ENCODE measurements around the gene TRIP4. TPM values are rescaled to one million over a fixed set of nuclear protein-coding genes. Genes with fewer than 3 reads are reported as not detected.

TRIP4 gene
- total RNA-seq, 1 experiment from 2014 or later = 6.0 TPM

DNA sequence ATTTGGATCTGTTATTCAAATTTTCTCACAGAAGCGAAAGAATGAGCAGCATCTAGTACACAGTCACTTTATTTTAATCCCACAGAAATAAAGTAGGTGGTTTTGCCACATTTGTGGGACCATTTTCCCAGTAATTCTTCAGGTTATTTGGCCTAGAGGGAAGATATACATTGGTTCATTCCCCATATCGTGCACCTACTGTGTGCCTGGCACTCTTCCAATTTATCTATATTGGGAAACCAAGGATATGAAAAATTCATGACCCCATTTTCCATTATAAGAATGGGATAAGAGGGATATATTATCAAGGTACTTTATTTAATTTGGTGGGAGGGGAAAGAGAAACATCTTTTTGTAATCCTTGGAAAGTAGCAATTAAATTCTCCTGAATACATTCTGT, 35.1 kb downstream of the TRIP4 start:
- no peak for ATAC-seq
- POLR2A ChIA-PET (ENCODE audit: unreplicated experiment) = no interaction called here
- no peaks in the 10 kb centered on the region for H3K9me2 ChIP-seq (replicated peaks; ENCODE audit: low read length)
- no TSS peak for BruUV-seq (replicated peaks)
- H3K4me3 ChIP-seq (ENCODE audit: low read length) = no peak overlapping the region
- no peak overlapping the region for H3K27ac ChIP-seq (ENCODE audit: low read length)
- H3K9ac ChIP-seq (ENCODE audit: low read length) = no peak overlapping the region
- no peak for DNase-seq
- no peaks in the 10 kb centered on the region for H3K4me1 ChIP-seq (ENCODE audit: insufficient read depth, low read length)
- H3K27me3 ChIP-seq (ENCODE audit: low read length) = no peaks in the 10 kb centered on the region
- H3K79me2 ChIP-seq (ENCODE audit: low read length) = no peaks in the 10 kb centered on the region
- H3K4me2 ChIP-seq (ENCODE audit: low read length) = no peak overlapping the region
- intact Hi-C loops (cut with micrococcal nuclease) = loop anchor here (10.0 kb wide), 1 partner anchor 232 kb away; no protein-coding TSS in a partner anchor
- no peaks in the 10 kb centered on the region for H3F3A ChIP-seq (ENCODE audit: low read length, unreplicated experiment)
- CTCF ChIA-PET = no interaction called here
- H4K20me1 ChIP-seq (ENCODE audit: low read length) = no peaks in the 10 kb centered on the region
- H3K36me3 ChIP-seq (ENCODE audit: low read depth, low read length) = peaks cover 6% of the 10 kb centered on the region; the same call in 1 of the 2 replicates
- H2AFZ ChIP-seq (ENCODE audit: low read length) = no peak overlapping the region
- no peaks in the 10 kb centered on the region for H3K9me3 ChIP-seq (ENCODE audit: low read length)
- TF ChIP-seq EZH2phosphoT487 (IDR thresholded peaks at IDR 0.05; ENCODE audit: borderline replicate concordance, low read length) (no peak), EZH2 (IDR thresholded peaks at IDR 0.05; ENCODE audit: low read length, unreplicated experiment) (no peak)
- TF ChIP-seq, protein P1, sequence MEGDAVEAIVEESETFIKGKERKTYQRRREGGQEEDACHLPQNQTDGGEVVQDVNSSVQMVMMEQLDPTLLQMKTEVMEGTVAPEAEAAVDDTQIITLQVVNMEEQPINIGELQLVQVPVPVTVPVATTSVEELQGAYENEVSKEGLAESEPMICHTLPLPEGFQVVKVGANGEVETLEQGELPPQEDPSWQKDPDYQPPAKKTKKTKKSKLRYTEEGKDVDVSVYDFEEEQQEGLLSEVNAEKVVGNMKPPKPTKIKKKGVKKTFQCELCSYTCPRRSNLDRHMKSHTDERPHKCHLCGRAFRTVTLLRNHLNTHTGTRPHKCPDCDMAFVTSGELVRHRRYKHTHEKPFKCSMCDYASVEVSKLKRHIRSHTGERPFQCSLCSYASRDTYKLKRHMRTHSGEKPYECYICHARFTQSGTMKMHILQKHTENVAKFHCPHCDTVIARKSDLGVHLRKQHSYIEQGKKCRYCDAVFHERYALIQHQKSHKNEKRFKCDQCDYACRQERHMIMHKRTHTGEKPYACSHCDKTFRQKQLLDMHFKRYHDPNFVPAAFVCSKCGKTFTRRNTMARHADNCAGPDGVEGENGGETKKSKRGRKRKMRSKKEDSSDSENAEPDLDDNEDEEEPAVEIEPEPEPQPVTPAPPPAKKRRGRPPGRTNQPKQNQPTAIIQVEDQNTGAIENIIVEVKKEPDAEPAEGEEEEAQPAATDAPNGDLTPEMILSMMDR (conservative IDR thresholded peaks at IDR 0.05; ENCODE audit: low read depth, low read length) = no peak

DNA sequence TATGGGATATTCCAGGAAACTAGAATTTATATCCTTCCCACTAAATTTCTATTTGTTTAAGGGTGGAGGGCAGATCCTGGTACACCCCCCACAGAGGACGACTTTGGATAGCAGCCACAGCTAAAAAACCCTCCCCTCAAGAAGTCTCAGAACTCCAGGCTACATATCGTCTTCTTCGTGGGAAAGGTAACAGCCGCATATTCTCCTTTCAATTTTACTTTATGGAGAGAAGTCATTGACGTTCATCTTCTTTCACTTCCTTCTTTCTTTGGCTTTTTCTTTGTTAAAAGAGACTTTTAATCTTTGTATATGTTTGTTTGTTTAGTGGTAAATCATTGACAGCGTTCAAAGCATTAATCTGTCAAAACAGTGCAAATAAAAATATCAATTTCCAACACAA, 36.3 kb downstream of the TRIP4 start:
- H3K4me2 ChIP-seq (ENCODE audit: low read length) = no peak overlapping the region
- no peak overlapping the region for H2AFZ ChIP-seq (ENCODE audit: low read length)
- TF ChIP-seq EZH2 (IDR thresholded peaks at IDR 0.05; ENCODE audit: low read length, unreplicated experiment) (no peak), EZH2phosphoT487 (IDR thresholded peaks at IDR 0.05; ENCODE audit: borderline replicate concordance, low read length) (no peak)
- TF ChIP-seq, protein P1 (conservative IDR thresholded peaks at IDR 0.05; ENCODE audit: low read depth, low read length) = no peak
- no peaks in the 10 kb centered on the region for H3K79me2 ChIP-seq (ENCODE audit: low read length)
- ChIA-PET CTCF (no interaction called here), POLR2A (ENCODE audit: unreplicated experiment) (no interaction called here)
- H3K4me3 ChIP-seq (ENCODE audit: low read length) = no peak overlapping the region
- H3K9me3 ChIP-seq (ENCODE audit: low read length) = no peaks in the 10 kb centered on the region
- ATAC-seq (no peak), DNase-seq (no peak)
- no peak overlapping the region for H3K27ac ChIP-seq (ENCODE audit: low read length)
- H3K36me3 ChIP-seq (ENCODE audit: low read depth, low read length) = peaks cover 6% of the 10 kb centered on the region; the same call in 1 of the 2 replicates
- no TSS peak for BruUV-seq (replicated peaks)
- no peaks in the 10 kb centered on the region for H3K4me1 ChIP-seq (ENCODE audit: insufficient read depth, low read length)
- H3K27me3 ChIP-seq (ENCODE audit: low read length) = no peaks in the 10 kb centered on the region
- no peak overlapping the region for H3K9ac ChIP-seq (ENCODE audit: low read length)
- H3F3A ChIP-seq (ENCODE audit: low read length, unreplicated experiment) = no peaks in the 10 kb centered on the region
- H3K9me2 ChIP-seq (replicated peaks; ENCODE audit: low read length) = no peaks in the 10 kb centered on the region
- H4K20me1 ChIP-seq (ENCODE audit: low read length) = no peaks in the 10 kb centered on the region
- intact Hi-C loops (cut with micrococcal nuclease) = loop anchor here (10.0 kb wide), 1 partner anchor 231 kb away; no protein-coding TSS in a partner anchor

DNA sequence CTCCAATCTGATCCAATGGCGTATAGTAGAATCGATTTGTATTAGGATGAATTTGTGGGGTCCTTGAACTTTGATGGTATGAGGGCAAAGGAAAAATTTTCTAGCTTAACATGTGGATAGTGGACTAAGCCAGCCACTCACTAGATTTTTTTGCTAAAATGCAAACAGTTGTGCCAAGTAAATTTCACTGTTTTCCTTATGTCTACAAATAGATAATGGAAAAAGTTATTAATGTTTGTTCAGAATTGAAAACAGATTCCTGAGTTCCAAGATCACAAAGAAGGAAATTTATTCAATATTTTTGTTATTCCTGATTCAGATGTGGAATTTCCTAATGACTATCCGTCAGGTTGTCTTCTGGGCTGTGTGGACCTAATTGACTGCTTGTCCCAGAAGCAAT, 37.6 kb downstream of the TRIP4 start:
- ChIA-PET POLR2A (ENCODE audit: unreplicated experiment) (no interaction called here), CTCF (no interaction called here)
- Histone ChIP-seq H3K4me3 (ENCODE audit: low read length) (no peak overlapping the region), H3K79me2 (ENCODE audit: low read length) (no peaks in the 10 kb centered on the region), H3K4me2 (ENCODE audit: low read length) (no peak overlapping the region), H3K9me3 (ENCODE audit: low read length) (no peaks in the 10 kb centered on the region), H3K27me3 (ENCODE audit: low read length) (no peaks in the 10 kb centered on the region), H3K4me1 (ENCODE audit: insufficient read depth, low read length) (no peaks in the 10 kb centered on the region), H3K9me2 (replicated peaks; ENCODE audit: low read length) (no peaks in the 10 kb centered on the region), H4K20me1 (ENCODE audit: low read length) (no peaks in the 10 kb centered on the region), H3K27ac (ENCODE audit: low read length) (no peak overlapping the region), H2AFZ (ENCODE audit: low read length) (no peak overlapping the region), H3F3A (ENCODE audit: low read length, unreplicated experiment) (no peaks in the 10 kb centered on the region), H3K36me3 (ENCODE audit: low read depth, low read length) (peaks cover 6% of the 10 kb centered on the region; the same call in 1 of the 2 replicates), H3K9ac (ENCODE audit: low read length) (no peak overlapping the region)
- intact Hi-C loops (cut with micrococcal nuclease) = loop anchor here (10.0 kb wide), 1 partner anchor 230 kb away; no protein-coding TSS in a partner anchor
- no peak for ATAC-seq
- DNase-seq = no peak
- TF ChIP-seq EZH2 (IDR thresholded peaks at IDR 0.05; ENCODE audit: low read length, unreplicated experiment) (no peak), EZH2phosphoT487 (IDR thresholded peaks at IDR 0.05; ENCODE audit: borderline replicate concordance, low read length) (no peak)
- TF ChIP-seq, protein P1 (conservative IDR thresholded peaks at IDR 0.05; ENCODE audit: low read depth, low read length) = no peak
- BruUV-seq (replicated peaks) = no TSS peak
